SH-SY5Y (cell line): Measurements from ENCODE around the gene GOLGA6L2.

ENCODE experiments used
- GATA2 ChIP-seq: IDR thresholded peaks from 2 replicates; pipeline ENCODE4 v1.6.1; 2011; ENCODE audit warnings: mild to moderate bottlenecking, low read depth, low read length
- GATA3 ChIP-seq: IDR thresholded peaks from 2 replicates; pipeline ENCODE4 v1.6.1; 2011; ENCODE audit warnings: low read depth, mild to moderate bottlenecking, low read length, moderate library complexity

- TF ChIP-seq GATA2 (no peak), GATA3 (no peak)
Observed at GRCh38 chr15:23441204-23441603, 5.8 kb downstream of the GOLGA6L2 start.
